Measurements from ENCODE around the gene EXOC4.

EXOC4 gene

GRCh38 chr7:134014935-134015334, 762.1 kb downstream of the EXOC4 start:
- H3K4me3 ChIP-seq (replicated peaks in 1 of 2; ENCODE audit: low read depth in 2 of 2, low read length in 2 of 2) = no peak overlapping the region
- DNase-seq (ENCODE audit: low read depth in 2 of 2) = peak in 1 of 2 donors; percentile 9

DNA sequence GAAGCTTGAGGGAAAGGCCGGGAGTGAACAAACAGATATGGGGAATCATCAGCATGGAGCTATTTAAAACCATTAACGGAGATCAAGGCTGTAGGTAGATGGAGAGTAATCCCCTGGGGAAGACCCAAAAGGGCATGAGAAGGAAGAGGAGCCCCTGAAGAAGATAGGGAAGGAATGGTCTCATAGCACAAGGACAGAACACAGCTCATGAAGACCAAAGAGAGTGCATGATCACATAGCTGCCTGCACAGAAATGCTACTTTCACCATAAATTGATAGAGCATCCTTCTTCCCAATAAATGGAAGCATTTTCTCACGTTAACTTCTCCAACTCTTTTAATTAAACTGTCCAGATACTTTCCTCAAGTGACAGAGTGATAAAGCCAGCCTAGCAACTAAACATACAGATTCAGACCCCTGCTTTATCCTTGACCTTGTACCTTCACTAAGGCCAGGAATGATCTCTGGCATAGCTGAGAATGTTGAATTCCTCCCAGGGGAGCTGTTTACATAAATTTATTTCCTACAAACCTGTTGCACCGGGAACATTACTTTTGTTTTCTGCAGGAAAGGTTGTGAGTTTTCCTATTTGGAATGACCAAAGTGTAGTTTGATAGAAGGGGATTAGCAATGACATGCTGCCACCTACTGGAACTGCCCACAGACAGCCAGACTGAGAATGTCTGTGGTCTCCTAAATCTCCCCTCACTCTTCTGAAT, 763.5 kb downstream of the EXOC4 start:
- no peak overlapping the region for H3K4me3 ChIP-seq (replicated peaks in 1 of 2; ENCODE audit: low read depth in 2 of 2, low read length in 2 of 2)
- peak; percentile 72 for TF ChIP-seq CTCF (IDR thresholded peaks at IDR 0.05; ENCODE audit: low read depth, low read length)
- DNase-seq (ENCODE audit: low read depth in 2 of 2) = peak; percentile 40 to 45

More at GRCh38 chr7:134014935-134015334, 762.1 kb downstream of the EXOC4 start:
- TF ChIP-seq CTCF (IDR thresholded peaks at IDR 0.05; ENCODE audit: low read depth, low read length) = no peak

DNA sequence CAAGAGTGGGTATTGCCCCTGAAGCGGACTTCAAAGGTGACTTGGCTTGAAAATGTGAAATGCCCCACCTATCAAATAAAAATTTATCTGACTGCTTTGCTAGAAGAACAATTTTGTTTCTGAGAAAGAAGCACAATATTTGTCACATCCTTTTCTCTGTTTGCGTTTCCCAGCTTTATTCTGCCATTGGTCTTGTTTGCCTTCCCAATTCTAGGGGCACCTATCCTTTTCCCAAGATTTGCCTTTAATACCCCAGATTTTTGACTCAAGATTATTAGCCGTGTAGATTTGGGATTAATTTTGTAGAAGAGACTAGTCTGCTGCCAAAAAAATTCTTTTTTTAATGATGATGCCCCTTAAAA, 764.0 kb downstream of the EXOC4 start:
- H3K4me3 ChIP-seq (replicated peaks in 1 of 2; ENCODE audit: low read depth in 2 of 2, low read length in 2 of 2) = no peak overlapping the region
- no peak for DNase-seq (ENCODE audit: low read depth in 2 of 2)
- TF ChIP-seq CTCF (IDR thresholded peaks at IDR 0.05; ENCODE audit: low read depth, low read length) = no peak

DNA sequence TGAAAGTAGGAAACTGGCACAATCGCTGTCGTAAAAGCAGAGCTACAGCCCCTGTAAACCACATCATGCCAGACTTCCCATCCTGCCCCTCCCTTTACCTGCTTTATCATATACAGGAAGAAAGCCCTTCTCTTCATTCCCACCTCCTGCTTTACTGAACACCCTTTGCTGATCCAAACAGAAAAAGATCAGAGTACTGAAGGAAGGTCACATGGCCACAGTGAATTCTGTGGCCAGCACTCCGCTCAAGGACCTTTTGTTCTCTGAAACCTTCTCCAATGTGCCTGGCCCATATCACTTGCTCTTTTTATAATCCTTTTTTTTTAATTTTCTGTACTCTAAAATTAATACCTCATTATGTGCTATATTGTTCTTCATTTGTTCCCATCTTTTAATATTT, 765.4 kb downstream of the EXOC4 start:
- H3K4me3 ChIP-seq (replicated peaks in 1 of 2; ENCODE audit: low read depth in 2 of 2, low read length in 2 of 2) = no peak overlapping the region
- no peak for TF ChIP-seq CTCF (IDR thresholded peaks at IDR 0.05; ENCODE audit: low read depth, low read length)
- DNase-seq (ENCODE audit: low read depth in 2 of 2) = no peak

GRCh38 chr7:134019251-134019650, 766.4 kb downstream of the EXOC4 start:
- no peak for DNase-seq (ENCODE audit: low read depth in 2 of 2)
- no peak overlapping the region for H3K4me3 ChIP-seq (replicated peaks in 1 of 2; ENCODE audit: low read depth in 2 of 2, low read length in 2 of 2)
- TF ChIP-seq CTCF (IDR thresholded peaks at IDR 0.05; ENCODE audit: low read depth, low read length) = no peak

DNA sequence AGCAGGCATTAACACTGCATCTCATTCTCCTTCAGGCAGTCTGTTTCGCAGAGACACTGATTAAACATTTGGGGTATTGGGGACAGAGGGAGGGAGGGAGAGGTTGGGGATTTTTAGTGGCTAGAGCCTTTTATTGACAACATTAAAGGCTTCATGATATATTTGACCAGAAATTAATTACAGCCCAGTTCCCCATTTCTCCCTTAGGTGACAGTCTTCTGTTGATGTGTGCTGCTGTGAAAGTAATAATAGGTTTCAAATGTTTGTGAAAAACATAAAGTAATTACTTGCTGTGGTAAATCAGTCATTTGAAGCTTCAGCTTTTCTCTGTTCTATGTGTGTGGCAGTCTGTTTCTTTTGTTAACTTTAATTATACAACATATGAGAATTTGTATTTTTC, 769.0 kb downstream of the EXOC4 start:
- H3K4me3 ChIP-seq (replicated peaks in 1 of 2; ENCODE audit: low read depth in 2 of 2, low read length in 2 of 2) = no peak overlapping the region
- TF ChIP-seq CTCF (IDR thresholded peaks at IDR 0.05; ENCODE audit: low read depth, low read length) = no peak
- no peak for DNase-seq (ENCODE audit: low read depth in 2 of 2)

Measured in cardiac fibroblast (primary cell).